Progenitor cell of endocrine pancreas (in vitro differentiated cells): ENCODE data around the gene OR4B1. TPM values are rescaled to one million over a fixed set of nuclear protein-coding genes. Genes with fewer than 3 reads are reported as not detected.

ENCODE experiments used
- DNase-seq: peaks from one replicate; pipeline ENCODE4 v3.0.0; 2021; ENCODE audit warnings: low spot score; ENCODE audit not compliant: unreplicated experiment
- H3K27ac Mint-ChIP-seq: 2 replicates; pipeline ENCODE4 v1.8.0; 2021; ENCODE audit warnings: mild to moderate bottlenecking, moderate library complexity, mixed read lengths
- H3K27me3 Mint-ChIP-seq: 2 replicates; pipeline ENCODE4 v1.8.0; 2021; ENCODE audit warnings: mixed read lengths
- H3K36me3 Mint-ChIP-seq: 2 replicates; pipeline ENCODE4 v1.8.0; 2022; ENCODE audit warnings: mixed read lengths; ENCODE audit not compliant: insufficient read depth
- H3K4me1 Mint-ChIP-seq: 2 replicates; pipeline ENCODE4 v1.8.0; 2021; ENCODE audit warnings: low read depth, mixed read lengths
- H3K4me3 Mint-ChIP-seq: 2 replicates; pipeline ENCODE4 v1.8.0; 2021; ENCODE audit warnings: low read depth, mild to moderate bottlenecking, moderate library complexity, mixed read lengths
- H3K9me3 Mint-ChIP-seq: 2 replicates; pipeline ENCODE4 v1.8.0; 2021; ENCODE audit warnings: low read depth, mixed read lengths
- long read RNA-seq: library from polyadenylated mRNA; unstranded; transcript quantifications from one replicate; pipeline ENCODE4 v2.0.0, GENCODE V29; 2020
- total RNA-seq: library from RNA; stranded (reverse); gene quantifications from 2 replicates; pipeline ENCODE4 v1.2.1, GENCODE V29; 2021
- TF ChIP-seq, protein P1 (sequence below): fragments of 200-600 bp; sonication (generic); IDR thresholded peaks from one replicate; pipeline ENCODE4 v1.5.0; 2021; ENCODE audit warnings: antibody characterized with exemption, mild to moderate bottlenecking; ENCODE audit not compliant: unreplicated experiment

Gene OR4B1, protein sequence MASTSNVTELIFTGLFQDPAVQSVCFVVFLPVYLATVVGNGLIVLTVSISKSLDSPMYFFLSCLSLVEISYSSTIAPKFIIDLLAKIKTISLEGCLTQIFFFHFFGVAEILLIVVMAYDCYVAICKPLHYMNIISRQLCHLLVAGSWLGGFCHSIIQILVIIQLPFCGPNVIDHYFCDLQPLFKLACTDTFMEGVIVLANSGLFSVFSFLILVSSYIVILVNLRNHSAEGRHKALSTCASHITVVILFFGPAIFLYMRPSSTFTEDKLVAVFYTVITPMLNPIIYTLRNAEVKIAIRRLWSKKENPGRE
- not detected in 2 replicates for total RNA-seq
- long read RNA-seq: 0 reads

DNA sequence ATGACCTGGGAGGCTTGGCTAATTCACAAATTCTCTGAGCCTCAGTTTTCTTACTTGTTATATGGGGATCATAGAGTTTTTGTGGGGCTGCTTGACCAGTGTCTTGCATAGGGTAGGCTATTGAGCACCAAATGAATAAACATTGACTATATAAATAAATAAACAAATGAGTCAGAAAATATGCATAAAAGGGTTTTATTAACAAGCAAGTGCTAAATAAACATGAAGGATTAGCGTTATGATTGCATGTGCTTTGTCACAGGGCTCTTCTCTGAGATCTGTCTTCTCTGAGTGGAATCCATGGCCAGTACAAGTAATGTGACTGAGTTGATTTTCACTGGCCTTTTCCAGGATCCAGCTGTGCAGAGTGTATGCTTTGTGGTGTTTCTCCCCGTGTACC, at the start of gene OR4B1:
TSS of gene OR4B1 (plus strand) at position 301 of the 400 bp plus-strand sequence. CDS start at position 301, 0 bp downstream.
- TF ChIP-seq, protein P1, sequence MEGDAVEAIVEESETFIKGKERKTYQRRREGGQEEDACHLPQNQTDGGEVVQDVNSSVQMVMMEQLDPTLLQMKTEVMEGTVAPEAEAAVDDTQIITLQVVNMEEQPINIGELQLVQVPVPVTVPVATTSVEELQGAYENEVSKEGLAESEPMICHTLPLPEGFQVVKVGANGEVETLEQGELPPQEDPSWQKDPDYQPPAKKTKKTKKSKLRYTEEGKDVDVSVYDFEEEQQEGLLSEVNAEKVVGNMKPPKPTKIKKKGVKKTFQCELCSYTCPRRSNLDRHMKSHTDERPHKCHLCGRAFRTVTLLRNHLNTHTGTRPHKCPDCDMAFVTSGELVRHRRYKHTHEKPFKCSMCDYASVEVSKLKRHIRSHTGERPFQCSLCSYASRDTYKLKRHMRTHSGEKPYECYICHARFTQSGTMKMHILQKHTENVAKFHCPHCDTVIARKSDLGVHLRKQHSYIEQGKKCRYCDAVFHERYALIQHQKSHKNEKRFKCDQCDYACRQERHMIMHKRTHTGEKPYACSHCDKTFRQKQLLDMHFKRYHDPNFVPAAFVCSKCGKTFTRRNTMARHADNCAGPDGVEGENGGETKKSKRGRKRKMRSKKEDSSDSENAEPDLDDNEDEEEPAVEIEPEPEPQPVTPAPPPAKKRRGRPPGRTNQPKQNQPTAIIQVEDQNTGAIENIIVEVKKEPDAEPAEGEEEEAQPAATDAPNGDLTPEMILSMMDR: no peak
- Mint-ChIP-seq H3K4me3 (no peak within 1 kb of the TSS), H3K27ac (no peak within 1 kb of the TSS), H3K27me3 (no peaks in the 10 kb centered on the region), H3K9me3 (peaks cover 27% of the 10 kb centered on the region), H3K36me3 (no peaks in the 10 kb centered on the region), H3K4me1 (no peaks in the 10 kb centered on the region)
- no peak for DNase-seq

DNA sequence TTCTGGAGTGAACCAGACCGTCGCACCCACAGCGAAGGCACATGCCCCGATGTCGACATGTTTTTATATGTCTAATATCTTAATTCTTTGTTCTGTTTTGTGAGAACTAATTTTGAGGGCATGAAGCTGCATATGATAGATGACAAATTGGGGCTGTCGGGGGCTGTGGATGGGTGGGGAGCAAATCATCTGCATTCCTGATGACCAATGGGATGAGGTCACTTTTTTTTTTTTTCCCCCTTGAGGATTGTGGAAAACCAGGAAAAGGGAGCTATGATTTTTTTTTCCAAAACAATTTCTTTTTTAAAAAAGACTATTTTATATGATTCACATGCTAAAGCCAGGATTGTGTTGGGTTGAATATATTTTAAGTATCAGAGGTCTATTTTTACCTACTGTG, 49.2 kb upstream of the OR4B1 start:
- Mint-ChIP-seq H3K4me1 (no peaks in the 10 kb centered on the region), H3K27me3 (no peaks in the 10 kb centered on the region), H3K27ac (no peak overlapping the region), H3K36me3 (peaks cover 15% of the 10 kb centered on the region), H3K9me3 (no peaks in the 10 kb centered on the region), H3K4me3 (no peak overlapping the region)
- DNase-seq: no peak
- TF ChIP-seq, protein P1: no peak

DNA sequence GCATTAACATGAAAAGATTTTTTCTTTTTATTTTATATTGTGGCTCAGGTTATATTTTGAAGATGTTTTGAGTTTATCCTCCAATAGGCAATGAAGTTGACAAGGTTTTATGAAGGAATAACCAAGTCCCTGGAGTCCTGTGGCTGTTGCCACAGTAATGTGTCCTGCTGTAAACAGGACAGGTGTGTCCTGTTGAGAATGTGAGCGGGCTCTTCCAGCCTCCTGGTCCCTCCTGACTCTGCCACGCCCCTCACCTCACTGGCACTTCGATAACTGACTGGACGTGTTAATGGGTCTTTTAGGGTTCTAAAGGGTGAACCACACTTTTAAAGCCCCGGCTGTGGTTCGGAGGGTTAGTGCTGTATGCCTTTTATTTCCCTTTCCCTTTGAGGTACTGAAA, 47.8 kb upstream of the OR4B1 start:
- no peaks in the 10 kb centered on the region for H3K27me3 Mint-ChIP-seq
- no peak overlapping the region for H3K4me3 Mint-ChIP-seq
- no peaks in the 10 kb centered on the region for H3K4me1 Mint-ChIP-seq
- no peak for DNase-seq
- no peak overlapping the region for H3K27ac Mint-ChIP-seq
- no peaks in the 10 kb centered on the region for H3K9me3 Mint-ChIP-seq
- peaks cover 12% of the 10 kb centered on the region for H3K36me3 Mint-ChIP-seq
- TF ChIP-seq, protein P1: no peak

DNA sequence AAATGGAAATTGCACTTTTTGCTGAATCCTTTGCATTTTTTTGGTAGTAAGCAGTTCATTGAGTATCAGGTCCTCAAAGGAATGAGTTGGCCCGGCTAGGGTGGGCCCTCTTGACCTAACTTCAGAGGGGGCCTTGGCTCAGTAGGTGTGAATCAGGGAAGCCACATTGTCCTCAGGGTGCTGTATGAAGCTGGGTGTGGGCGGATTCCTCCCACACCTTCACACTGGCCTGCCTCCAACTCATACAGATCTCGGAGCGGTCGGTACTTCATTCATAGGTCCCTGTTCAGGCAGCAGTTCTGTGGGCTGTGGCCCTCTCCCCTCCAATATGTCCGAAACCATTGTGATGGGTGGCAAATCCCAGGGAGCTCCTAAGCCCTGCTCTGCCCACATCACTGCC, 47.4 kb upstream of the OR4B1 start:
- no peaks in the 10 kb centered on the region for H3K27me3 Mint-ChIP-seq
- no peak overlapping the region for H3K27ac Mint-ChIP-seq
- no peak for DNase-seq
- H3K36me3 Mint-ChIP-seq: peaks cover 11% of the 10 kb centered on the region
- TF ChIP-seq, protein P1: no peak
- H3K4me1 Mint-ChIP-seq: no peaks in the 10 kb centered on the region
- no peaks in the 10 kb centered on the region for H3K9me3 Mint-ChIP-seq
- no peak overlapping the region for H3K4me3 Mint-ChIP-seq

DNA sequence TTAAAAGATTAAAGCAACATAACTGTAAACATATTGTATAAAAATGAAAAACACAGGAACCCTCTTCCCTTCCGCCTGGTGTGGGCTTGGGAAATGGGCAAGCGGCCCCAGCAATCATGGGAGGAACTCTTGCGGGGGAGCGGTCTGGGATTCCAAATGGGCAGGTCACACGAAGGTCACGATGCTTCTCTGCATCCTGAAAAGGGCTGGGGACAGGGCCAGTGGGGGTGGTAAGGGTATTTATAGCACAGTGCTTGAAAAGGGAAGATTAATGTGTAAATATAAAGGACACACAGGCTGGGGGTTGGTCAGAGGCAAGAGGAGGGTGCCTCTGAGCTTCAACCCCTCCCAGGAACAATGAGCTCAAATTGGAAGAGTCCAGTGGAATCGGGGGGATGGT, 46.9 kb upstream of the OR4B1 start:
- Mint-ChIP-seq H3K36me3 (peaks cover 10% of the 10 kb centered on the region), H3K27ac (no peak overlapping the region), H3K9me3 (no peaks in the 10 kb centered on the region), H3K4me1 (no peaks in the 10 kb centered on the region), H3K4me3 (no peak overlapping the region), H3K27me3 (no peaks in the 10 kb centered on the region)
- DNase-seq: no peak
- TF ChIP-seq, protein P1: no peak
